ENCODE data around the gene TMEM11. TPM values are rescaled to one million over a fixed set of nuclear protein-coding genes. Genes with fewer than 3 reads are reported as not detected.

The TMEM11 gene
- total and polyA plus RNA-seq, 2 donors (not counting 1 experiment from before 2014, with no cell fraction given), result 21.4 to 25.3 TPM

DNA sequence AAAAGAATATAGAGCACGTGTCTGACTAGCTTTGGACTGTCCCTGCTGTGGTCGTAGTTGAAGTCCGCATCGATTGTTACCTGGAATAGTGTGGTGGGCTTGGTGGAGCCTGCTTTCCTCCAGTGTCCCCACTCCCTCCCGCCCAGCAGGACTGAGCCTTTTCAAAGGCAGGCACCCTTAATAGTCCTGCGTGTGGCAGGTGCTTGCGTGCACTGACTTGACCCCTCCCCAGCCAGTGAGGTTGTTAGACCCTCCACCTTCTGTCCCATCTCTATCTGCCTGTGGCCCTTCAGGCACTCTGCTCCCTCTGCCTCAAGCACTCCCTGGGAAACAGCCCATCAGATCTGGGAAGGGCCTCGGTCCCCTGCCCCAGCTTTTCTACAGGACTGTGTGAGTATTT is 36.6 kb downstream of the TMEM11 start:
- Mint-ChIP-seq H3K27me3 (no peaks in the 10 kb centered on the region), H3K27ac (no peak overlapping the region), H3K4me1 (no peaks in the 10 kb centered on the region), H3K4me3 (no peak overlapping the region), H3K9me3 (ENCODE audit: insufficient read depth) (no peaks in the 10 kb centered on the region)
- intact Hi-C loops (cut with micrococcal nuclease), result no loop called here
- Histone ChIP-seq H3K9me3 (ENCODE audit: control extremely low read depth in 1 of 3, control insufficient read depth in 2 of 3, insufficient read depth in 1 of 3, low read length in 2 of 3) (no peaks in the 10 kb centered on the region), H3K27ac (ENCODE audit: low read length in 2 of 2) (no peak overlapping the region), H4K20me1 (ENCODE audit: control insufficient read depth, insufficient read depth, low read length, poor library complexity, severe bottlenecking) (no peaks in the 10 kb centered on the region), H3K4me3 (ENCODE audit: control extremely low read depth in 1 of 5, extremely low read depth in 1 of 5, insufficient read depth in 1 of 5, low read depth in 2 of 5, low read length in 4 of 5) (no peak overlapping the region), H3K9ac (ENCODE audit: low read length) (no peak overlapping the region), H3K79me2 (ENCODE audit: control insufficient read depth, insufficient read depth, low read length) (no peaks in the 10 kb centered on the region), H3K27me3 (replicated peaks in 1 of 4; ENCODE audit: control extremely low read depth in 1 of 4, control insufficient read depth in 3 of 4, insufficient read depth in 4 of 4, low read length in 3 of 4) (no peaks in the 10 kb centered on the region), H3K36me3 (replicated peaks in 1 of 2; ENCODE audit: control extremely low read depth in 1 of 2, control insufficient read depth in 1 of 2, extremely low read depth in 1 of 2, insufficient read depth in 2 of 2, low read length in 1 of 2) (peaks cover 0 to 20% of the 10 kb centered on the region in 2 experiments), H2AFZ (ENCODE audit: insufficient read depth, low read depth, low read length, poor library complexity, severe bottlenecking) (no peak overlapping the region), H3K4me1 (ENCODE audit: control insufficient read depth in 2 of 2, insufficient read depth in 2 of 2, low read length in 2 of 2) (no peaks in the 10 kb centered on the region), H3K4me2 (replicated peaks; ENCODE audit: low read depth, low read length, poor library complexity, severe bottlenecking) (no peak overlapping the region)
- DNase-seq (no peak), ATAC-seq (ENCODE audit: low read depth) (no peak)
- 99% methylated on average over 8 of the region's 8 CpGs for WGBS (ENCODE audit: insufficient coverage)
- ChIA-PET POLR2A (no interaction called here), CTCF (interaction anchor here (1.7 kb wide), 1 partner anchor 58 kb away, joined by 4 read pairs; no protein-coding TSS in a partner anchor)
- no peak for TF ChIP-seq EZH2 (IDR thresholded peaks at IDR 0.05; ENCODE audit: borderline replicate concordance, insufficient read depth, low read depth, low read length, poor library complexity, severe bottlenecking)
- TF ChIP-seq, protein P1, sequence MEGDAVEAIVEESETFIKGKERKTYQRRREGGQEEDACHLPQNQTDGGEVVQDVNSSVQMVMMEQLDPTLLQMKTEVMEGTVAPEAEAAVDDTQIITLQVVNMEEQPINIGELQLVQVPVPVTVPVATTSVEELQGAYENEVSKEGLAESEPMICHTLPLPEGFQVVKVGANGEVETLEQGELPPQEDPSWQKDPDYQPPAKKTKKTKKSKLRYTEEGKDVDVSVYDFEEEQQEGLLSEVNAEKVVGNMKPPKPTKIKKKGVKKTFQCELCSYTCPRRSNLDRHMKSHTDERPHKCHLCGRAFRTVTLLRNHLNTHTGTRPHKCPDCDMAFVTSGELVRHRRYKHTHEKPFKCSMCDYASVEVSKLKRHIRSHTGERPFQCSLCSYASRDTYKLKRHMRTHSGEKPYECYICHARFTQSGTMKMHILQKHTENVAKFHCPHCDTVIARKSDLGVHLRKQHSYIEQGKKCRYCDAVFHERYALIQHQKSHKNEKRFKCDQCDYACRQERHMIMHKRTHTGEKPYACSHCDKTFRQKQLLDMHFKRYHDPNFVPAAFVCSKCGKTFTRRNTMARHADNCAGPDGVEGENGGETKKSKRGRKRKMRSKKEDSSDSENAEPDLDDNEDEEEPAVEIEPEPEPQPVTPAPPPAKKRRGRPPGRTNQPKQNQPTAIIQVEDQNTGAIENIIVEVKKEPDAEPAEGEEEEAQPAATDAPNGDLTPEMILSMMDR (IDR thresholded peaks at IDR 0.05), result no peak

DNA sequence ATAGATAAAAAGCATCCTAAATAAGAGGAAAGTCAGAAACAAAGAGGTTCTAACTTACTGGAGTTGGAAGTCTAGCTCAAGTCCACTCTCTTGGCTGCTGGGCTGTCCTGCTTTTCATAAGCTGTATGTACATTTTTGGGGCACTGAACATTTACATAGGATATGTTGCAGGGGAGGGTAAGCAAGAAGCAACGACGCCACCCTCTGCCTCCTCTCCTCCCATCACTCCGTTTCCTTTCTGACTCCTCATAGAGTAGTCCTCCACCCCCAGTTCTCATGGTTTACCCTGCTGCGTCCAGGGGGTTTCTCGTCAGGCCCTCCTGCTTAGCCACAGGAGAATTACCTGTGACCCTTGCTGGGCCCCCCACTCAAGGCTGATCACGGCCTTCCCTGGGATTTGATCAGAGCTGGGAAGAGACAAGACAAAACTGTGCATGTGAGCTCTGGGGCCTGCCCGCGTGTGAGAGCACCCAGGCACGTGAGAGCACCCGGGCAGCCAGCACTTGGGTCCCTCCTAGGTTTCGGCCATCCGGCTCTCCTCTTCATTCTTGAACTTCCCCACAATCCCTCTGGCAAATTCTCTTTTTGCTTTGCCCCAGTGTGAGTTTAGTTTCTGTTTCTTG is 37.1 kb downstream of the TMEM11 start:
- no peaks in the 10 kb centered on the region for H3K9me3 Mint-ChIP-seq (ENCODE audit: insufficient read depth)
- Histone ChIP-seq H3K4me2 (replicated peaks; ENCODE audit: low read depth, low read length, poor library complexity, severe bottlenecking) (no peak overlapping the region), H3K9ac (ENCODE audit: low read length) (no peak overlapping the region), H3K9me3 (ENCODE audit: control extremely low read depth in 1 of 3, control insufficient read depth in 2 of 3, insufficient read depth in 1 of 3, low read length in 2 of 3) (no peaks in the 10 kb centered on the region), H2AFZ (ENCODE audit: insufficient read depth, low read depth, low read length, poor library complexity, severe bottlenecking) (no peak overlapping the region), H4K20me1 (ENCODE audit: control insufficient read depth, insufficient read depth, low read length, poor library complexity, severe bottlenecking) (no peaks in the 10 kb centered on the region), H3K79me2 (ENCODE audit: control insufficient read depth, insufficient read depth, low read length) (no peaks in the 10 kb centered on the region), H3K27ac (ENCODE audit: low read length in 2 of 2) (no peak overlapping the region), H3K27me3 (replicated peaks in 1 of 4; ENCODE audit: control extremely low read depth in 1 of 4, control insufficient read depth in 3 of 4, insufficient read depth in 4 of 4, low read length in 3 of 4) (no peaks in the 10 kb centered on the region), H3K4me3 (ENCODE audit: control extremely low read depth in 1 of 5, extremely low read depth in 1 of 5, insufficient read depth in 1 of 5, low read depth in 2 of 5, low read length in 4 of 5) (no peak overlapping the region), H3K4me1 (ENCODE audit: control insufficient read depth in 2 of 2, insufficient read depth in 2 of 2, low read length in 2 of 2) (no peaks in the 10 kb centered on the region), H3K36me3 (replicated peaks in 1 of 2; ENCODE audit: control extremely low read depth in 1 of 2, control insufficient read depth in 1 of 2, extremely low read depth in 1 of 2, insufficient read depth in 2 of 2, low read length in 1 of 2) (peaks cover 0 to 20% of the 10 kb centered on the region in 2 experiments)
- POLR2A ChIA-PET, result no interaction called here
- TF ChIP-seq, protein P1 (IDR thresholded peaks at IDR 0.05), result no peak
- no peak for TF ChIP-seq EZH2 (IDR thresholded peaks at IDR 0.05; ENCODE audit: borderline replicate concordance, insufficient read depth, low read depth, low read length, poor library complexity, severe bottlenecking)
- DNase-seq, result no peak
- no peaks in the 10 kb centered on the region for H3K27me3 Mint-ChIP-seq
- CTCF ChIA-PET, result interaction anchor here (1.7 kb wide), 1 partner anchor 57 kb away, joined by 4 read pairs; no protein-coding TSS in a partner anchor
- no peak overlapping the region for H3K4me3 Mint-ChIP-seq
- H3K27ac Mint-ChIP-seq, result no peak overlapping the region
- peaks cover 3% of the 10 kb centered on the region for H3K4me1 Mint-ChIP-seq
- ATAC-seq (ENCODE audit: low read depth), result no peak
- intact Hi-C loops (cut with micrococcal nuclease), result no loop called here
- 88% methylated on average over 8 of the region's 12 CpGs for WGBS (ENCODE audit: insufficient coverage)
